ENCODE measurements around the gene AUP1.

Gene AUP1

DNA sequence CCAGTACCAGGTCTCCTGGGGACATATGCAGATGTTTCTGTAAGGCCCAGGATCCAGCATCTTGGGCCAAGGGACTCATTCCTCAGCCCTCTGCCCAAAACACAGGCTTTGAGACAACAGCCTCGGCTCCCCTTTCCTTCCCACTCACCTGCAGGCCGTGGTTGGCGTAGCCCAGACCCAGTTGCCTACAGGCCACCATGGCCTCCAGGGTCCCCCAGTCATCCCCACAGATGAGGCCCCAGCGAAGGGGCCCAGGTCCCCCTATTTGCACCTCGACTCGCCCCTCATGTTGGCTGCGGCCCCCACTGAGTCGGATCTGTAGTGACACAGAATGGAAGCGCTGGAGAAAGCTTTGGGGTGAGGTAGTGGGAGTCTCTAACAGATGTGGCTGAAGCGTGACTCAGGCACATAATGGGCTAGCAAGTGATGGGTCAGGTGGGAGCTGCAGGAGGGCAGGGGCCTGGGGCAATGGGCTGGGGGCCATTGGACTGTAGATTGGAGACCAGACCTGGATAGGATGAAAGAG, 6.0 kb upstream of the AUP1 start:
- DNase-seq: no peak

DNA sequence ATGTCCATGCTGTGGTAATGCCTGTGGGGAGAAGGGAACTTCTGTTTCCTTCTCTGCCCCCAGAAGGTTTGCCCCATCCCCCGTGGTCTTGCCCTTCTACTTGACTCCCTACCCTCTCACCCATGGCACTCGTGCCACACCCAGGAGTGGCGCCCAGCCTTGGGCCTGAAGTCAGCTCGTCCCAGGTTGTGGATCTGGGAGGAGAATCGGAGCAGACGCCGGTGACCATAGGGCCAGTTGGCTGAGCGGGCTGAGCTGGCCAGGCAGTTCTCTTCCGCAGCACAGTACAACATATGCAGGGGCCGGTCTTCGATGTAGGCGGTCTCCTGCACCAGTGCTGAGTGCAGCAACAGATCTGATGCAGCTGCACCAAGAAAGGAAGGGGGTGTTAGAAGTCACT, 4.9 kb upstream of the AUP1 start:
- no peak for DNase-seq

DNA sequence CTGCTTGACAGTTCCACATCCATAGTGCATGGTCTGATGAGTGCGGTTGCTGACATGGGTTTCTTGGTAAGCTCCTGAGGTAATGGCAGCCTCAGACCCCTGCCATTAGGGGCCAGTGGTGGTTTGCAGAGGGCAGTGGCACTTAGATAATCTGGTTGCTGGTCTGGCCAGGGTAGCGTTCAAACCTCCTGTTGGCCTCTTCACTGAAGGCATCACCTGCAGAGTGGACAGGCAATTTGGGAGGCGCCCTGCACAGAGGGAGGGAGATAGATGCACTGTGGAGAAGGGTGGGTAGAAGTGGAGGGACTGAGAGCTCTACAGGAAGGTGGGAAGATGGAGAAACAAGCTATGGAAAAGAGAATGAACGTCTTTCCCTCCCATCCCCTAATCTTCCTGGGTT, 4.0 kb upstream of the AUP1 start:
- no peak for DNase-seq

DNA sequence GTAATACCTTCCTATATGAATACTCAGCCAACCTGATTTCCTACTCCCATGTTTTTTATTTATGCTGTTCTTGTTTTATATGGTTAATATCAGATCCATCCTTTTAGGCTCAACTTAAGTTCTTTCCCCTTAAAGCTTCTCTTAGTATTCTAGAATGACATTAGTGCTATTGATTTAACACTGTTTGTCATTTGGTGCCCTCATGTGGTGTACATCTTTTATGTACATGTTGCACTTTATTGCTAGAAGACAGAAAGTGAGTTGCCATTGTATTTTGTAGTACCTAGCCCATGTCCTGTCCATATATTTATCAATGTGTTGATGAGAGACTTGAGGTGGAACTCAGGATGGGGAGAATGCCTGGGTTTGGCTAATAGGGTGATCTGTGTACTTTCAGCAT, 2.7 kb upstream of the AUP1 start:
- peak; percentile 45 to 66 for DNase-seq

DNA sequence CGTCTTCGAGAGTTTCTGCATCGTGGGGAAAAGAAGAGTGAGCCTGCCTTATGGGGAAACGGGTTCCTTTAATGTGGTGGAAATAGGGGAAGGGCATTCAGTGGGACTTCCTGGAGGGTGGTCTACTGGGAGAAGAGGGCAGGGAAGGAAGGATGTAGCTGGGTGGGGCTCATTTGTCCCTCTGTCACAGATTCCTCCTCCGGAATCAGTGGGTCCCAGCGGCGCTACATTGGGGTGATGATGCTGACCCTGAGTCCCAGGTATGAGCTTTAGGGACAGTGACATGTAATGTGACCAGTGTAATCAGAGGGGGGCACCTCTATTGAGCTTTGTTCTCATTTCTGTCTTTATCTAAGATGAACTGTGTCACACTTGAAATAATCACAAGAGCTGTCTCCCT, 2.2 kb upstream of the AUP1 start:
- DNase-seq: no peak

DNA sequence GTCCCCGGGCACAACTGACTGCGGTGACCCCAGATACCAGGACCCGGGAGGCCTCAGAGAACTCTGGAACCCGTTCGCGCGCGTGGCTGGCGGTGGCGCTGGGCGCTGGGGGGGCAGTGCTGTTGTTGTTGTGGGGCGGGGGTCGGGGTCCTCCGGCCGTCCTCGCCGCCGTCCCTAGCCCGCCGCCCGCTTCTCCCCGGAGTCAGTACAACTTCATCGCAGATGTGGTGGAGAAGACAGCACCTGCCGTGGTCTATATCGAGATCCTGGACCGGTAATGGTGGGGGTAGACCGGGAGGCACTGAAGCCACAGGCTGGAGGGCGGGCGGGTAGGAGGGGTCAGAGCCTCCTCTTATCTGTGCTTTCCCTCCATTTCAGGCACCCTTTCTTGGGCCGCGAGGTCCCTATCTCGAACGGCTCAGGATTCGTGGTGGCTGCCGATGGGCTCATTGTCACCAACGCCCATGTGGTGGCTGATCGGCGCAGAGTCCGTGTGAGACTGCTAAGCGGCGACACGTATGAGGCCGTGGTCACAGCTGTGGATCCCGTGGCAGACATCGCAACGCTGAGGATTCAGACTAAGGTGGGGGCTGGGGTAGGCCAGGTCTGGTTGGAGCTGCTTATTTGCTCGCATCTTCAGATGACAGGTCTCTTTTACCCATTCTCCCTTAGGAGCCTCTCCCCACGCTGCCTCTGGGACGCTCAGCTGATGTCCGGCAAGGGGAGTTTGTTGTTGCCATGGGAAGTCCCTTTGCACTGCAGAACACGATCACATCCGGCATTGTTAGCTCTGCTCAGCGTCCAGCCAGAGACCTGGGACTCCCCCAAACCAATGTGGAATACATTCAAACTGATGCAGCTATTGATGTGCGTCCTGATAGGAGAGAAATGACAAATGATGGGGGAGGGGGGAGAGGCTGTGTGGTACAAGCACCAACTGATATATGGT, 1.0 kb upstream of the AUP1 start:
- peak; percentile 51 to 54 for DNase-seq

DNA sequence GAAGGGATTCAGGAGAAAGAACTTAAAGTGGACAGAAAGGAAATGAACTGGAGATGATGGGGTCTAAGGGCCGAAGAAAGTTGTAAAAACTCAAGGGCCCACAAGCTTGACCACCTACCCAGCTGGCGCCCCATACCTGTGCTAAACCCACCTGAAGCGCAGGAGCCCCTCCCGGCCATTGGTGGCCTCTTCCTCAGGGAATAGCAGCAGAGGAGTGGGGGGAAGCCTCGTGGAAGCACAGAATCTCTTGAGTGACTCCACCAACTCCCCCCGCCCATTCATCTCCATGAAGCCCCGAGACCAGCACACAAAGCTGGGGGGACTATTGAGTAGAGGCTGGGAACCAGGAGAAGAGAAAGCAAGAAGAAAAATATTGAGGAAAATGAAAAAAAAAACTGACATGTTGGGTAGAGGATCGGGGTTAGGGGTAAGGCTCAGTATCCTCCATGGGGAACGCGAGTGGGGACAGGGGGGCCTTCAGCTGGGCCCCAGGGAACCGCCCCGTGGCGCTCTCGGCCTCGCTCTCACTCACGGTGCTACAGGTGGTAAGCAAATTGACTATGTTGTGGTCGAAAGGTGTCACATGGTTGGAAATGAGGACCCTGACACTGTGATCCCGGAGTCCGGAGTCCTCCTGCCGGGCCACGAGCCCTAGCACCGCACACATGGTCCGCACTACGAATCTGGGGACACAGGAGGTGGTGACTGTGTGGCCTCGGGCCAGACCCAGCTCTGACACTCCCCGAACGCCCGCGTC, 728 bp downstream of the AUP1 start:
- DNase-seq: no peak

DNA sequence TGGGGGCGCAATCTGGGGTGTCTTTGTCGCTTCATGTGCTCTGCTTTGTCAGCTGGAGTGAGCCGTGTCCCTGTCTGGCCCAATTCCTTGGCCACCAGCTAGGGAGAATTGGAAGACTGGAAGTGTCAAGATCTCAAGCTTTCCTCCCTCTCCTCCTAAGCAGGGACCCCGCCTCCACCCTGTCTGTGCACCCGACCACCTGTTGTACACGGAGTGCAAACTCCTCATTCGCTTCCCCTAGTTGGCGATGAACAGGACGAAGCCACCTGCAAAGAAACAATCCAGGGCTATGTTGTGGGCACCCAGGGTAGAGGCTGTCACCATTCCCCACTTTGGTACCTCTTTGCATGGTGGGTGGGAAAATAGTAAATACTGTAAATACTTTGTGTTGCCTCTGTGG, 1.8 kb downstream of the AUP1 start:
- DNase-seq: no peak

DNA sequence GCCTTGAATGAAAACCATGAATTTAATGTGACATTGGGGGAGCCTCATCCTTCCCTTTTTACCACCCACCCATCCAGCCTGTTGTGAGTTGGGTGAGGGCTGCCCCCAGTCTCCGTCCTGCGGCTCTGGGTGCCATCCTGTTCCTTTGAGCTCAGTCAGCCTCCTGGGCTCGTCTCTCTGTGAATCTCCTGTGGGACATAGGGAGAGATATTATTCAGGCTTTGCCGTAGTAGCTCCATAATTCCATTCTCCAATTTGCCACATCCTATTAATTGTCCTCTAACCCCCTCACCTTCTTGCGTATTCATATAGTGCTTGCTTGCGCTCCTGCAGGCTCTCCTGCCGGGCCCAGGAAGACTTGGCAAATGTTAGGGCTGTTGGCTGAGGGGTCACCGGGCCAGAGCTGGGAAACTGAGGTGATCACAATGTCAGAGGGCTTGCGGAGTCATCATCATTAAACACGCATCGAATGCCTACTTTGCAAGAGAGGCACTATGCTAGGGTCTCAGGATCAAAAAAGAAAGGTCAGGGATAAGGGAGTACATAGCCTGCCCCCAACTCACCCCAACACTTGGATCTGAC, 2.8 kb downstream of the AUP1 start:
- DNase-seq: no peak

DNA sequence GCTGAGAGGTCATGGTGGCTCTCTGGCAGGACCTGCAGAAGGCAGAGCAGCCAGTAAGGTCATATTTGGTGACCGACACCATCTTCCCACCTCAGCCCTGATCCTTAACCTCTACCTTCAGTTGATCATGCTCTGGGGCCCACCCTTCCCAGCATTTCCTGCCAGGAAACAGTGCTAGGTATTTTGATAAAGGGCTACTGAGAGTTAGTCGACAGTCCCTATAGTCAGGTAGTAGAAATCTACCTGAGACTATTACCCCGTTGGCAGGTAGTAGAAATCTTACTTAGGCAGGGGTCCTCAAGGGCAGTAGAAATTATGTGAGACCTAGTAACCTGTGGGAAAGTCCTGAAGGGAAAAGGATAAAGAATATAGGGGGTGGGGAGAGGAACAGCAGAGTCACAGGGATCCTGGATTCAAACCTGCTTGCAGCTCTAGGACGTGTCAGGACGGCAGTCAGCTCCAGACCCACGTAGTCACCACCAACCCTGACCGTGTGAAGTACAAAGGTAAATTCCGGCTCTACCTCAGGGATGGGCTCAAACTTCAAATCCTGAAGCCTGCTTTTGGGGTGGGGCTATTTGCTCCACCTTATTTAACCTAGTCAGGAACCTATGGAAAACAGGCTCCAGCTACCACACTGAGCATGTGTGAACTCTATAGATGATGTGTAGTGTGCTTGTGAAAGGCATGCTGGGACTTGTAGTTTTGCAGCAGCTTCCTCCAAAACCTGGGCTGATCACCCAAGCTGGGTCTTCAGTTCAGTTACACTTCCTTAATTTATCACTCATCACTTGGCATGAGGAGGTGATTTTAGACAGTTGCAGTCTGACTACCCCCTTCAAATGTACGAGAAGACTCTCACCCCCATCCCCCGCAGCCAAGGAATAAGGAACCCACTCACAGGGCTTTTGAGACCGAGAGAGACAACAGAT, 3.5 kb downstream of the AUP1 start, which contains the start of gene DQX1:
TSS of gene DQX1 (minus strand) at position 515 of the 932 bp plus-strand sequence. CDS start at position 13, 502 bp downstream.
- peak; percentile 68 to 75 for DNase-seq

DNA sequence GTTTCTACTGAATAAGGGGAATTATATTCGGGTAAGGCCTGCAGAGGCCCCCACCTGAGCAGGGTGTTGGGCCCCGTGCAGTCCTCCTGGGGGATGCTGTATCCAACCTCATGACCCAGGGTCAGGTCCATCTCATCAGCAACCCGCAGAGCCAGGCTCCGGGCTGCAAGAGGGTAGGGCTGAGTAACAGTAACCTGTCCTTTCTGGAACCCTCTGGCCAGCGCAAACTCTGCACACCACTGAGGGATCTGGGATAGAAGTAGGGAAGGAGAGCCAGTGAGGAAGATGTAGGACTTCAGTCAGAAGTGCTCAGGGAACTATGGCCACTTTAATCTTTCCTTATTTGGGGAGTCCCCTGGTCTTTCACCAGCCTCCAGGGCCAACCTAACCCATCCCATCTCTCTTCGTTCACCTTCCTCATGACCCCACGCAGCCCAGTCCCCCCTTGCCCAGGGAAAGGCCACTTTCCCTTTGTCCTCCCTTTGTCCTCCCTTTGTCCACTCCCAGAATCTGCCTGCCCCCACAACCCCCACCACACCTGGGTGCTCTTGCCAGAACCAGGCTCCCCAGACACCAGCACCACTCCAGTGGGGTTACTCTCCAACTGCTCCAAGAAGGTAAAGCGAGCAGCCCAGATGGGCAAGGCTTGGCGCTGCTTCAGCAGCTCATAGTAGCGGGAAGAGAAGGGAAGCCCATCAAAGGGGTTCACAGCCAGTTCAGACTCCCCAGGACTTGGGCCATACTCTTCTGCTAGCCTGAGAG, 4.4 kb downstream of the AUP1 start:
- DNase-seq: no peak

DNA sequence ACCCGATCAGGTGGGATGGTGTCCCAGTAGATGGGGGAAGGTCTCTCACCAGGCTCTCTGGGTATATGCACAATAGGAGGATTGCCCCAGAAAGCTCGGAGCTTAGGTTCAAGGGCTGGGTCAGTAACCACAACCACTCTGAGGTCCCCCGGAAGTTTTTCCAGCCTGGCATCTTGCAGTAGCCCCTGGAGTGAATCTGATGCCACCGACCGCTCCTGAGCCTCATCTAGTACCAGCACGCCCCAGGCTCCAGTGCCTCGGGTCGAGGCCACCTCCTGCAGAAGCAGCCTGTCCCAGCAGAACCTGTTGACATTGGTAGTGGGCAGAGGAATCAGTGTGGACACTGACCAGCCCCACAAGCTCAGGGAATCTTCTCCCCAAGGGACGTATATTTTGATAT, 5.5 kb downstream of the AUP1 start:
- no peak for DNase-seq

DNA sequence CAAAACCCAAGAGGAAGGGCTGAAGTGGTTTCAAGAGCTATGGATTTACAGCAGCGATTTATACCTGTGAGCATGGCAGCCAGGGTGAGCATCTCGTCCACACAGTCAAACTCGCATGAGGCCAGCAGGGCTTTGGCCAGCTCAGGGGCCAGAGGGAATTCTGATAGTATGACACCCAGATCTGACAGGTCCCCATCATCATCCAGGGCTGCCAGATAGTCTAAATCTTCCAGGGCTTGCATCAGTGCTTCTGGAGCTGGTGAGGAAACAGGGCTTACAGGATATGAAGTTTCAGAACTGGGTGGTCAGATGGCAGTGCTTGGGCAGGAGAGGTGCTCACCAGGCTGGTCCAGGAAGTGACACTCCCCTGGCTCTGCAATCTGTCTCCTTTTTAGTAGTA, 7.0 kb downstream of the AUP1 start:
- DNase-seq: no peak

DNA sequence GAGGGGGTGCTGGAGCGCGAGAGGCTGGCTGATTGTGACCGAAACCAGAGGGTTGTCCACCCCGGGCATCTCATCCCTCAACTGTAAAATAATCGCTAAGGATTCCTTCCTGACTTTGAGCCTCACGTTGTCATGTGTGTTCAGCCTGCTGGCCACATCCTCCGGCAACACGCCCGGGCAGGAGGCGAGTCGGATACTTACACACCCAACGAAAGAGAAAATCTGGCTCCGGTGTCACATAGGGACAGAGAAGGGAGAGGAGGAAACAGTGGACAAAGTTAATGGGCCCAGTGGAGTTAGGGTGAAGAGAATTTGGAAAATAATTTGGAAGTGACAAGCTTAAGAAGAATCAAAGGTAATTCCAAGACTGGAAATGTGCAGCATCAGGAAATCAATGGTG, 12.9 kb downstream of the AUP1 start:
- DNase-seq: no peak

DNA sequence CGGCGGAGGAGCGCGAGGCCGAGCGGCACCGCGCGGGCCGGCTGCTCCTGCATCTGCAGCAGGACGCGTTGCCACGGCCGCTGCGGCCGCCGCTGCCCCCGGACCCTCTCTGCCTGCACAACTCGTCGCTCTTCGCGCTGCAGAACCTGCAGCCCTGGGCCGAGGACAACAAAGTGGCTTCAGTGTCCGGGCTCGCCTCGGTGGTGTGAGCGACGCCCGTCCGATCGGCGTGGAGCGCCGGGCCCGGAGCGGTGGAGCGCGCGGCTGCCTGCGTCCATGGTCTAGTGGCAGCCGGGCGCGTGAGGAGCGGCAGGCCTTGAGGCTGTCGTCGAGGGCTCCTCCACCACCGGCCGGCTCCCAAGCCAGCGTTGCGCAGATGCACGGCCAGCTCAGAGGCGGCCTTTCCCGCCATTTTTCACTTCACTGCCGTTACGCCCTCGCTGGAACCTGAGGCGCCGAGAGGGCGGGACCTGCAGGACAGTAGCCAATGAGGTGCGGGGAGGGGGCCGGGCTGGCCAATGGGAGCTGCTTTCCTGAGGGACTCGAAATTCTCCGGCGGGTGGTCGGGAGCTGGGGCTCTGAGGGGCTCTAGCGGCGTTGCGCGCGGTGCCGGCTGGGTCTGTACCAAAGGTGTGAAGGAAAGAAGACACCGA, 13.4 kb downstream of the AUP1 start:
- no peak for DNase-seq

DNA sequence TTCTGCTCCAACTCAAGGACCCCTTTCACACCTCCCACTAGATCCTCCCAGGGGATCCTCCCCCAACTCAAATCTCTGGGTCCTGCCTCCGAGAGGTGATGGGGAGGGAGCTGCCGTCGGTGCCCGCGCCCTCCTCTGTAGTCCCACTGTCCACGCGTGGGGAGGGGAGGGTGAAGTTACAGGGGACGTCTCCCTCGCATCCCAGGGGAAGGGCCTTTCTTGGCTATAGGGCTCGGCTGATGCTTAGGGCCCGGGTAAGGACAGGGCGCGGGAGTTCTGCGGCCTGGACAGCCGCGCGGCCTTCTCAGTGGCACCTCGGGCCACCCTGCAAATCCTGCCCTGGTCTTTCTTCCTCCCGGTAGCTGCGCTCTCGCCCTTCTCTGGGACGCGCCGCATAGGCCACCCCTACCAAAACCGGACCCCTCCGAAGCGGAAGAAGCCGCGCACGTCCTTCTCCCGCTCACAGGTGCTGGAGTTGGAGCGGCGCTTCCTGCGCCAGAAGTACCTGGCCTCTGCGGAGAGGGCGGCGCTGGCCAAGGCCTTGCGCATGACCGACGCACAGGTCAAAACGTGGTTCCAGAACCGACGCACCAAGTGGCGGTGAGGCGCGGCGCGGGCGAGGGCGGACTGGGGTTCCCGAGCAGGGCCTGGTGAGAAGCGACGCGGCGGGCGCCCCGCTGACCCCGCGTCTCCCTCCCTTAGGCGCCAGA, 14.1 kb downstream of the AUP1 start:
- DNase-seq: no peak

DNA sequence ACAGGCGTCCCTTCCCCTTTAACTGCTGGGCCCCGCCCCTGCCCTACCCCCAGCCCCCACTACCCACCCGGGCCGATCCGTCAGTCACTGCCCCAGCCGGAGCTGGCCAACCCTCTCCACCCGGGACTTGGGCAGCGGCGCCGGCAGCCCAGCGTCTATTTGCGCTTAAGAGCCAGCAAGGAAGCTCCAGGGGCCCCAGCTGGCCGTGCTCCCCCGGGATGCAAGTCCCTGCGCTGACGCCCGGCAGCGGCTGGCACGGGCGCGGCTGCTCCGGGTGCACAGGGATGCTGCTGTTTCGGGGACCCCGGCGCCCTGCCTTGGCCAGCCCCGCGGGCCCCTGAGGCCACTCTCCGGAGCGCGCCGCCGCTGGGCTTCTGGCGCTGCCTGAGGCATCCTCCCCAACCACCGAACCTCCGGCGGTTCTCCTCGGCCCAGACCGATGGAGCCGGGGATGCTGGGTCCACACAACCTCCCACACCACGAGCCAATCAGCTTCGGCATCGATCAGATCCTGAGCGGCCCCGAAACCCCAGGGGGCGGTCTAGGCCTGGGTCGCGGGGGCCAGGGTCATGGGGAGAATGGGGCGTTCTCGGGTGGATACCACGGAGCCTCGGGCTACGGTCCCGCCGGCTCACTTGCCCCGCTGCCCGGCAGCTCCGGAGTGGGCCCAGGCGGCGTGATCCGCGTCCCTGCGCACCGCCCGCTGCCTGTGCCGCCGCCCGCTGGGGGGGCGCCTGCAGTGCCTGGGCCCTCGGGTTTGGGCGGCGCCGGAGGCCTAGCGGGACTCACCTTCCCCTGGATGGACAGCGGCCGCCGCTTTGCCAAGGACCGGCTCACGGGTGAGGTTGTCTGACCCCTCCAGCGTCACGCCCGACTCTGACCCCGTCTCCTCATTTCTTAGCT, 14.9 kb downstream of the AUP1 start, which contains the start of gene TLX2:
TSS of gene TLX2 (plus strand) at position 83 of the 903 bp plus-strand sequence. CDS start at position 440, 357 bp downstream.
- no peak for DNase-seq

DNA sequence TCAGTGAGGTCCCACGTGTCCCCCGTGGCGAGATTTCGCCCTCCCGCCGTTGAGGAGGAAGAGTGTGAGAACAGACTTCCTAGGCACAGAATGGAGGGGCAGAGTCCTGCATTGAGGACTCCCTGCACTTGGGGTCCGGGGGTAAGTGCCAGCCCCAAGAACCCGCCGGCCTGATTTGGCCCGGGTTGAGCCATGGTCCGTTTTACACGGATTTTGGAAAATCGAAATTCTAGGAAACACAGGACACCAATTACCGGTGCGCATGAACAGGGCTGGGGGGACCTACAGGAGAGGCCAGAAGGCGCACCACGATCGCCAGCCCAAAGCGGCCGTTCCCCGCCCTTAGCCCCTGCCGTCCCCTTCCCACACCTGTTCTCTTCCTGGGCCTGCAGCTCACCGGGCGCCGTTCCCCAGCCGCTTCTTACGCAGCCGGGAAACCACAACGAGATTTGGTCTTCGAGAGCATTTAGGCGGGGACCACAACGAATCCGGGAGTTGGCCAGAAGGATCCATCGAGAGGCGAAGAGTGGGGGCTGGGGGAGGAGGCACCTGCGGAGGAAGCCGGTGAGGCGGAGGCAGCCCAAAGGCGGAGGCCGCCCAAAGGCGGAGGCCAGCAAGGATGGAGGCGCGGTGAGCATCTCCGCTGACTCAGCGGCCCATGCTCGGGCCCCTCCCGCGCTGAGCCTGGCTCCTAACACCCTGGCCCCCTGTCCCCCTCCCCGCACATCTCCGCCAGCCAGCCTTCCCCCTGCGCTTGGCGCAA, 15.7 kb downstream of the AUP1 start:
- no peak for DNase-seq
